Measurements from ENCODE around the gene PREX1.

Gene PREX1

GRCh38 chr20:48634641-48635040 lies 193.2 kb downstream of the PREX1 start:
- DNase-seq (ENCODE audit: low read depth): no peak
- TF ChIP-seq CTCF (IDR thresholded peaks at IDR 0.05; ENCODE audit: control insufficient read depth, extremely low read depth, insufficient read depth): no peak
- no peak overlapping the region for H3K4me3 ChIP-seq (ENCODE audit: low read depth, low read length)

DNA sequence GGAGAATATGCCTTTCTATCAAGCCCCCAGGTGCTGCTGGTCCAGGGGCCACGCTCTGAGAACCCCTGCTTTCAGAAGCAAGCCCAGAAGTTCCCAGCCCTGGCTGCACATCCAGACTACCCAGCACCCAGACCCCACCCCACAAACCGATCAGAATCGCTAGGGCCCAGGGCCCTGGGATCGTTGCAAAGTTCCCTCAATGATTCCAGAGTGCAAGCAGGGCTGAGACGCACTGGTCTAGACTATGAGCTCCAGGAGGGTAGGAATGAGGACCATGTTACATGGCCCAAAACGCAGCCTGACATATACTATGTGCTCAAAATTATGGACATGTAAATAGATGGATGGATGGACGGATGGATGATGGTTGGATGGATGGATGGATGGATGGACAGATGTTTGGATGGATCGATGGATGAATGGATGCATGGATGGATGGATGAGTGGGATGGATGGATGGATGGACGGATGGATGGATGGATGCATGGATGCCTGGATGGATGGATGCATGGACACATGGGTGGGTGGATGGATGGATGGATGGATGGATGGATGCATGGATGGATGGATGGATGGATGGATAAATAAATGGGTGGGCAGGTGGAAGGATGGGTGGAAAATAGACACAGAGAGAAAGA lies 194.1 kb downstream of the PREX1 start:
- H3K4me3 ChIP-seq (ENCODE audit: low read depth, low read length): no peak overlapping the region
- TF ChIP-seq CTCF (IDR thresholded peaks at IDR 0.05; ENCODE audit: control insufficient read depth, extremely low read depth, insufficient read depth): no peak
- DNase-seq (ENCODE audit: low read depth): no peak

- no peak overlapping the region for H3K4me3 ChIP-seq (ENCODE audit: low read depth, low read length)
- DNase-seq (ENCODE audit: low read depth): no peak
- TF ChIP-seq CTCF (IDR thresholded peaks at IDR 0.05; ENCODE audit: control insufficient read depth, extremely low read depth, insufficient read depth): no peak
Observed at GRCh38 chr20:48632825-48633619, 194.8 kb downstream of the PREX1 start.

DNA sequence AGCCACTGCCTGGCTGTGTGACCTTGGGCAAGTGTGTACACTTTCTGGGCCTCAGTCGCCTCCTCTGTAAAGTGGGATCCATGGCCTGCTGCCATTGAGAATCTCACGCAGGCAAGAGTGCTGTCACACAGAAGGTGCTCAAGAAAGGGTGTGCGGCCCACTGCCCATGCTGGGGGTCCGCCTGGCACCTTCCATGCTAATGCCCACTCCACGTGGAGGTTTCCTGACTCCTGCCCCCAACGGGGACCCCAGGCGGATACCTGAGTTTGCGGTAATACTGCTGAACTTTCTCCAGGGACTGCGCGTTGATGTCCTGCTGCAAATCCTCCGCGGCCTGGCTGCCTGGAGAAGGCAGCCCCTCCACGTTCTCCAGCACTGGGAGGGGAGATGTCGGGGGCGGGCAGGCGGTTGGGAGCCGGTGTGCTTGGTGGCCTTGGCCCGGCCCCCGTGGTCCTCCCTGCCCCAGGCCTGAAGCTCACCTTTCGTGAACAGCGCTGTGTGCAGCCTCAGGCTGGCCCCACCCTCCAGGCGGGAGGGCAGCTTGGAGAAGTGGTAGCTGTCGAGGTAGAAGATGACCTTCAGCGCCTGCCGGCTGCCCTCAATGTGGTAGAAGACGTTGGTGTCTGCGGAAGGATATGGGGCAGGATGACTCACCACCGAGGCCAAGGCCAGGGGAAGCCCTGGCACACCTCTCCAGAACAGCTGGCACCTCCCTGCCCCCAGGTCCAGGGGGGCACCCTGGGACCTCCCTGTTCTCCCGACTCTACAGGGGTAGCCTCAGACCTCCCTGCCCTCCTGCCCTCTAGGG lies 195.6 kb downstream of the PREX1 start:
- TF ChIP-seq CTCF (IDR thresholded peaks at IDR 0.05; ENCODE audit: control insufficient read depth, extremely low read depth, insufficient read depth): no peak
- no peak for DNase-seq (ENCODE audit: low read depth)
- no peak overlapping the region for H3K4me3 ChIP-seq (ENCODE audit: low read depth, low read length)

DNA sequence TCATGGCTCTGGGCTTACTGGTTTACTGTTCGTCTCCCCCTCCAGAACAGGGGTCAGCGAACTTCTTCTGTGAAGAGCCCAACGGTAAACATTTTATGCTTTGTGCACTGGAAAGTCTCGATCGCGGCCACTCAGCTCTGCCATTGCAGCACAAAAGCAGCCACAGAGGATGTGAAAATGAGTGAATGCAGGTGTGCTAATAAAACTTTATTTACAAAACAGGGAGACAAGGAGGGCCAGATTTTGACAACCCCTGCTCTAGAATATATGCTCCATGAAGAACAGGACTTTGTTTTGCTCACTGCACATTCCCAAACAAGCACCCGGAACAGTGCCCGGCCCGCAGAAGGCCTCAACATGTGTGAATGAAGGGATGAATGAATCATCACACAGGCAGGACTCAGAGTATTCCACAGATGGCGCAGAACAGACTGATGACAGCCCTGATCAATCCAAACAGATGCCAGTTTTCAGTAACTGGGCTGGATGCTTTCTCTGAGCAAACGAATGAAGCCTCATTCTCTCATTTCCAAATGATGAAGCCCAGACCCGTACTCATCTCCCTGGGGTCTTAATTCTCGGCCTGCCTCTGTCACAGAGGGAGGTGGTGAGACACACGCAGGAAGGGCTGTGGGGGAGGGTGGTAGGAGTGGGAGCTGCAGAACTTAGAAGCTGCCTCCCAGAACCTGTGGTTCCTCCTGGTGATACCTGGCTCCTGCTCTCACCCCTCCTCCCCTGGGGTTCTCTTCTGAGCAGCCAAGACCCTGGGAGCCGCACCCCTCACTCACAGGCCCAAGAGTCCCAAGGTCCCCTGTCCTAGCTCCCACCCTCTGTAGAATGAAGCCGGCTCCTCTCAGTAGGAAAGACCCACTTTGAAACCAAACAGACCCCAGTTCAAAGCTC lies 196.4 kb downstream of the PREX1 start:
- DNase-seq (ENCODE audit: low read depth): no peak
- no peak for TF ChIP-seq CTCF (IDR thresholded peaks at IDR 0.05; ENCODE audit: control insufficient read depth, extremely low read depth, insufficient read depth)
- H3K4me3 ChIP-seq (ENCODE audit: low read depth, low read length): no peak overlapping the region

Data from LNCaP clone FGC (cell line).